Breast epithelium (tissue), 3 donors: ENCODE measurements around the gene GCG.

Experiments used
- POLR2A ChIP-seq: fragments of 450-650 bp; IDR thresholded peaks from one replicate; pipeline ENCODE4 v1.6.1; 2016; ENCODE audit warnings: antibody characterized with exemption, mild to moderate bottlenecking, moderate library complexity
- POLR2AphosphoS5 ChIP-seq, 3 donors: sonication (generic); formaldehyde crosslinking; IDR thresholded peaks; one replicate each; pipeline ENCODE4 v1.6.1; 2017; ENCODE audit warnings: antibody characterized with exemption in 3 of 3
- TF ChIP-seq, protein P1 (sequence below), 3 donors: fragments of 450-650 bp; IDR thresholded peaks; one replicate each; pipeline ENCODE4 v1.5.1; 2016 to 2017; ENCODE audit warnings: antibody characterized with exemption in 3 of 3, mild to moderate bottlenecking in 3 of 3, moderate library complexity in 3 of 3

DNA sequence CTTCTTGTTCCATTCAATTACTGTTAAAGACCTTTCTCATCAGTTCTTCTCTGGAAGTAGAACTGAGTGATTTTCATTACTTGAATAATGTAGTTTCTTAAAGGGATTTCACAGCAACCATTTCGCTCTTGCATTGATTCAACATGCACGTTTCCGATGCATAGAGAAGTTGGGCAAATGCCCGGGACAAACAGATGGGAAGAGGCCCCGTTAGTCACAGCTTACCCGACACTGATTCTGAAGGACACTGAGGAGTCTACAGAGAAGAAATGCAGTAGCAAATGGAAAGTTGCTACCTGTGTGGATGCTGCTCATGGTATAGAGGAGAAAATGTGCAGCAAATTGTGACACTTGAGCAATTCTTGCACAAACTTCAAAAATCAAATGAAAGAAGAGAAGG lies 32.3 kb upstream of the GCG start:
- TF ChIP-seq, protein P1, sequence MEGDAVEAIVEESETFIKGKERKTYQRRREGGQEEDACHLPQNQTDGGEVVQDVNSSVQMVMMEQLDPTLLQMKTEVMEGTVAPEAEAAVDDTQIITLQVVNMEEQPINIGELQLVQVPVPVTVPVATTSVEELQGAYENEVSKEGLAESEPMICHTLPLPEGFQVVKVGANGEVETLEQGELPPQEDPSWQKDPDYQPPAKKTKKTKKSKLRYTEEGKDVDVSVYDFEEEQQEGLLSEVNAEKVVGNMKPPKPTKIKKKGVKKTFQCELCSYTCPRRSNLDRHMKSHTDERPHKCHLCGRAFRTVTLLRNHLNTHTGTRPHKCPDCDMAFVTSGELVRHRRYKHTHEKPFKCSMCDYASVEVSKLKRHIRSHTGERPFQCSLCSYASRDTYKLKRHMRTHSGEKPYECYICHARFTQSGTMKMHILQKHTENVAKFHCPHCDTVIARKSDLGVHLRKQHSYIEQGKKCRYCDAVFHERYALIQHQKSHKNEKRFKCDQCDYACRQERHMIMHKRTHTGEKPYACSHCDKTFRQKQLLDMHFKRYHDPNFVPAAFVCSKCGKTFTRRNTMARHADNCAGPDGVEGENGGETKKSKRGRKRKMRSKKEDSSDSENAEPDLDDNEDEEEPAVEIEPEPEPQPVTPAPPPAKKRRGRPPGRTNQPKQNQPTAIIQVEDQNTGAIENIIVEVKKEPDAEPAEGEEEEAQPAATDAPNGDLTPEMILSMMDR (IDR thresholded peaks at IDR 0.05) = no peak
- TF ChIP-seq POLR2AphosphoS5 (IDR thresholded peaks at IDR 0.05) (no peak), POLR2A (no peak)
